Neural progenitor cell (in vitro differentiated cells): Measurements from ENCODE around the gene STXBP4. TPM values are rescaled to one million over a fixed set of nuclear protein-coding genes. Genes with fewer than 3 reads are reported as not detected.

Experiments
- DNase-seq: peaks from one replicate; pipeline ENCODE4 v3.0.0-alpha.2; 2016; ENCODE audit warnings: low spot score
- H2AFZ ChIP-seq: fragments of 200-600 bp; sonication (generic); replicated peaks from 2 replicates; pipeline ENCODE4 v1.6.1; 2016; ENCODE audit warnings: antibody characterized with exemption
- H3F3A ChIP-seq: fragments of 200-600 bp; sonication (generic); 2 replicates; pipeline ENCODE4 v1.6.1; 2016; ENCODE audit warnings: antibody characterized with exemption, low read depth
- H3K27ac ChIP-seq: fragments of 200-600 bp; sonication (generic); 2 replicates; pipeline ENCODE4 v1.5.1; 2016; ENCODE audit warnings: mild to moderate bottlenecking
- H3K27me3 ChIP-seq: fragments of 200-600 bp; sonication (generic); 2 replicates; pipeline ENCODE4 v1.6.1; 2016; ENCODE audit warnings: mild to moderate bottlenecking, moderate library complexity
- H3K36me3 ChIP-seq: fragments of 200-600 bp; sonication (generic); 2 replicates; pipeline ENCODE4 v1.5.1; 2016
- H3K4me1 ChIP-seq: fragments of 200-600 bp; sonication (generic); 2 replicates; pipeline ENCODE4 v1.6.1; 2016; ENCODE audit warnings: mixed run types
- H3K4me2 ChIP-seq: fragments of 200-600 bp; sonication (generic); 2 replicates; pipeline ENCODE4 v1.6.1; 2016
- H3K4me3 ChIP-seq: fragments of 200-600 bp; sonication (generic); 2 replicates; pipeline ENCODE4 v1.5.1; 2016
- H3K79me2 ChIP-seq: fragments of 200-600 bp; sonication (generic); 2 replicates; pipeline ENCODE4 v1.6.1; 2016; ENCODE audit warnings: low read depth
- H3K9ac ChIP-seq: fragments of 200-600 bp; sonication (generic); 2 replicates; pipeline ENCODE4 v1.6.1; 2016
- H3K9me3 ChIP-seq: fragments of 200-600 bp; sonication (generic); 2 replicates; pipeline ENCODE4 v1.5.1; 2016; ENCODE audit warnings: low read depth
- H4K20me1 ChIP-seq: fragments of 200-600 bp; sonication (generic); 2 replicates; pipeline ENCODE4 v1.6.1; 2016; ENCODE audit warnings: low read depth
- H3K27ac Mint-ChIP-seq: 3 replicates; pipeline ENCODE4 v1.8.0; 2021; ENCODE audit warnings: mixed read lengths
- H3K27me3 Mint-ChIP-seq: 2 replicates; pipeline ENCODE4 v1.8.0; 2022; ENCODE audit warnings: low read depth, mild to moderate bottlenecking, inconsistent platforms, moderate library complexity, mixed read lengths; ENCODE audit not compliant: insufficient read depth
- H3K36me3 Mint-ChIP-seq: 3 replicates; pipeline ENCODE4 v1.8.0; 2021; ENCODE audit warnings: mixed read lengths
- H3K4me1 Mint-ChIP-seq: 3 replicates; pipeline ENCODE4 v1.8.0; 2021; ENCODE audit warnings: mixed read lengths
- H3K4me3 Mint-ChIP-seq: 3 replicates; pipeline ENCODE4 v1.8.0; 2021; ENCODE audit warnings: mild to moderate bottlenecking, moderate library complexity, mixed read lengths
- H3K9me3 Mint-ChIP-seq: 3 replicates; pipeline ENCODE4 v1.8.0; 2020; ENCODE audit warnings: mixed read lengths
- CTCF ChIP-seq: fragments of 200-600 bp; sonication (generic); IDR thresholded peaks from 2 replicates; pipeline ENCODE4 v1.5.1; 2017; ENCODE audit warnings: antibody characterized with exemption, mild to moderate bottlenecking
- EZH2 ChIP-seq: fragments of 200-600 bp; sonication (generic); IDR thresholded peaks from 2 replicates; pipeline ENCODE4 v1.6.1; 2017; ENCODE audit warnings: antibody characterized with exemption, mild to moderate bottlenecking, moderate library complexity
- EZH2phosphoT487 ChIP-seq: fragments of 200-600 bp; sonication (generic); IDR thresholded peaks from 2 replicates; pipeline ENCODE4 v1.6.1; 2017; ENCODE audit warnings: antibody characterized with exemption
- total RNA-seq: library from RNA; depleted of rRNA; stranded (reverse); fragments of >200 nt; gene quantifications from 2 replicates; pipeline ENCODE4 v1.2.3, GENCODE V29; 2015; ENCODE audit warnings: low replicate concordance

STXBP4 gene
- total RNA-seq, 1 donor from 2014 or later = 111 TPM

- Mint-ChIP-seq H3K27me3 (no peaks in the 10 kb centered on the region), H3K27ac (no peak overlapping the region)
- H3K4me2 ChIP-seq = no peak overlapping the region
Observed at GRCh38 chr17:55023626-55024025, 55.1 kb downstream of the STXBP4 start.

GRCh38 chr17:55037828-55038227 lies 69.3 kb downstream of the STXBP4 start:
- no peaks in the 10 kb centered on the region for H3K9me3 ChIP-seq
- H3K4me1 ChIP-seq = no peaks in the 10 kb centered on the region
- TF ChIP-seq EZH2 = no peak
- TF ChIP-seq EZH2phosphoT487 = no peak
- no peak for TF ChIP-seq CTCF
- no peak for DNase-seq
- no peak overlapping the region for H3K4me2 ChIP-seq
- Mint-ChIP-seq H3K4me3 (no peak overlapping the region), H3K27ac (no peak overlapping the region), H3K4me1 (peaks cover 6% of the 10 kb centered on the region), H3K9me3 (no peaks in the 10 kb centered on the region), H3K36me3 (peaks cover 3% of the 10 kb centered on the region), H3K27me3 (no peaks in the 10 kb centered on the region)
- no peaks in the 10 kb centered on the region for H3K36me3 ChIP-seq
- no peaks in the 10 kb centered on the region for H4K20me1 ChIP-seq
- no peaks in the 10 kb centered on the region for H3F3A ChIP-seq
- no peak overlapping the region for H3K4me3 ChIP-seq
- no peak overlapping the region for H2AFZ ChIP-seq
- no peaks in the 10 kb centered on the region for H3K79me2 ChIP-seq
- H3K27me3 ChIP-seq = no peaks in the 10 kb centered on the region
- H3K27ac ChIP-seq = no peak overlapping the region
- no peak overlapping the region for H3K9ac ChIP-seq

More at GRCh38 chr17:55023626-55024025, 55.1 kb downstream of the STXBP4 start:
- H3K79me2 ChIP-seq = no peaks in the 10 kb centered on the region
- no peak overlapping the region for H3K27ac ChIP-seq
- DNase-seq = no peak
- no peak overlapping the region for H3K9ac ChIP-seq
- no peak overlapping the region for H2AFZ ChIP-seq
- H3K4me1 ChIP-seq = no peaks in the 10 kb centered on the region
- H3K27me3 ChIP-seq = no peaks in the 10 kb centered on the region
- no peaks in the 10 kb centered on the region for H3F3A ChIP-seq
- TF ChIP-seq CTCF = no peak
- H4K20me1 ChIP-seq = no peaks in the 10 kb centered on the region
- Mint-ChIP-seq H3K9me3 (no peaks in the 10 kb centered on the region), H3K4me3 (no peak overlapping the region), H3K36me3 (peaks cover 10% of the 10 kb centered on the region), H3K4me1 (no peaks in the 10 kb centered on the region)
- H3K9me3 ChIP-seq = no peaks in the 10 kb centered on the region
- H3K4me3 ChIP-seq = no peak overlapping the region
- no peaks in the 10 kb centered on the region for H3K36me3 ChIP-seq

- no peak overlapping the region for H2AFZ ChIP-seq
- H3K4me3 ChIP-seq = no peak overlapping the region
- H3K36me3 ChIP-seq = no peaks in the 10 kb centered on the region
- H3K4me2 ChIP-seq = no peak overlapping the region
- no peaks in the 10 kb centered on the region for H3F3A ChIP-seq
- H3K9me3 ChIP-seq = no peaks in the 10 kb centered on the region
- DNase-seq = no peak
- Mint-ChIP-seq H3K4me3 (no peak overlapping the region), H3K27ac (no peak overlapping the region), H3K36me3 (peaks cover 2% of the 10 kb centered on the region), H3K9me3 (no peaks in the 10 kb centered on the region), H3K4me1 (peaks cover 6% of the 10 kb centered on the region), H3K27me3 (no peaks in the 10 kb centered on the region)
- H3K27ac ChIP-seq = no peak overlapping the region
- TF ChIP-seq EZH2 (no peak), CTCF (no peak), EZH2phosphoT487 (no peak)
- H3K79me2 ChIP-seq = no peaks in the 10 kb centered on the region
- H3K4me1 ChIP-seq = no peaks in the 10 kb centered on the region
- no peak overlapping the region for H3K9ac ChIP-seq
- H3K27me3 ChIP-seq = no peaks in the 10 kb centered on the region
- no peaks in the 10 kb centered on the region for H4K20me1 ChIP-seq
Observed at GRCh38 chr17:55038291-55038690, 69.7 kb downstream of the STXBP4 start.

- peaks cover 4% of the 10 kb centered on the region for H3K36me3 Mint-ChIP-seq
- no peak overlapping the region for H3K27ac ChIP-seq
- H3K4me3 ChIP-seq = no peak overlapping the region
- H3K4me2 ChIP-seq = no peak overlapping the region
- no peak overlapping the region for H3K27ac Mint-ChIP-seq
- H2AFZ ChIP-seq = no peak overlapping the region
- no peaks in the 10 kb centered on the region for H3K9me3 ChIP-seq
- no peaks in the 10 kb centered on the region for H3K79me2 ChIP-seq
- H3K27me3 ChIP-seq = no peaks in the 10 kb centered on the region
- no peaks in the 10 kb centered on the region for H3K27me3 Mint-ChIP-seq
- no peak overlapping the region for H3K9ac ChIP-seq
- H3K4me1 Mint-ChIP-seq = peaks cover 6% of the 10 kb centered on the region
- H4K20me1 ChIP-seq = no peaks in the 10 kb centered on the region
- no peaks in the 10 kb centered on the region for H3K4me1 ChIP-seq
- peaks cover 2% of the 10 kb centered on the region for H3K36me3 ChIP-seq
- no peaks in the 10 kb centered on the region for H3K9me3 Mint-ChIP-seq
- no peaks in the 10 kb centered on the region for H3F3A ChIP-seq
- TF ChIP-seq CTCF = no peak
- TF ChIP-seq EZH2 = no peak
- no peak for DNase-seq
- no peak overlapping the region for H3K4me3 Mint-ChIP-seq
Observed at GRCh38 chr17:55040611-55041010, 72.0 kb downstream of the STXBP4 start.
